Stomach (tissue), 9 donors: ENCODE measurements around the gene CYP2R1. TPM values are rescaled to one million over a fixed set of nuclear protein-coding genes. Genes with fewer than 3 reads are reported as not detected.

Experiments used
- DNase-seq, 2 donors: peaks; one replicate each; pipeline versions ENCODE4 v3.0.0 to v3.0.0-alpha.2; 2013 to 2019
- H3K27ac ChIP-seq, 5 donors: fragments of 200-600 bp in 4 of 5; sonication (generic) in 4 of 5; one replicate each; pipeline ENCODE4 v1.5.1; 2013 to 2019; ENCODE audit warnings: mild to moderate bottlenecking in 1 of 5, moderate library complexity in 1 of 5
- H3K27me3 ChIP-seq, 3 donors: fragments of 200-600 bp; sonication (generic); one replicate each; pipeline ENCODE4 v1.5.1; 2017 to 2019; ENCODE audit warnings: mixed run types in 1 of 3
- H3K36me3 ChIP-seq, 4 donors: fragments of 200-600 bp; sonication (generic); 1 replicate in 3 of 4; 2 replicates in 1 of 4; pipeline ENCODE4 v1.5.1; 2016 to 2019
- H3K4me1 ChIP-seq, 4 donors: fragments of 200-600 bp; sonication (generic); one replicate each; pipeline ENCODE4 v1.5.1; 2016 to 2019
- H3K4me3 ChIP-seq, 4 donors: fragments of 200-600 bp; sonication (generic) in 3 of 4; one replicate each; pipeline ENCODE4 v1.5.1; 2016 to 2019; ENCODE audit warnings: mild to moderate bottlenecking in 1 of 4
- H3K9me3 ChIP-seq, 4 donors: fragments of 200-600 bp; sonication (generic); one replicate each; pipeline ENCODE4 v1.5.1; 2016 to 2019
- EP300 ChIP-seq: sonication (generic); formaldehyde crosslinking; IDR thresholded peaks from one replicate; pipeline ENCODE4 v1.6.1; 2017; ENCODE audit warnings: antibody characterized with exemption
- POLR2A ChIP-seq, 4 donors: fragments of 450-650 bp; IDR thresholded peaks; one replicate each; pipeline ENCODE4 v1.6.1; 2016; ENCODE audit warnings: antibody characterized with exemption in 4 of 4, control low read depth in 2 of 4, mild to moderate bottlenecking in 1 of 4, moderate library complexity in 1 of 4
- POLR2AphosphoS5 ChIP-seq, 3 donors: sonication (generic); formaldehyde crosslinking; IDR thresholded peaks; one replicate each; pipeline ENCODE4 v1.6.1; 2016; ENCODE audit warnings: antibody characterized with exemption in 3 of 3
- WGBS, 5 donors: extraction: QIAGEN DNeasy Blood & Tissue Kit in 3 of 5; methylation state at CpG; one replicate each; pipeline versions ENCODE4 v1.1.5 to v1.1.7; 2013 to 2018; 5-methylcytosine and 5-hydroxymethylcytosine counted together
- intact Hi-C: fragments of 100-400 bp; cut with DNase I; formaldehyde crosslinking; loops from one replicate; pipeline ENCODE4 v1.15.1; 2023; ENCODE audit warnings: low total_unique reads
- polyA plus RNA-seq, 3 donors: library from polyadenylated mRNA; stranded (reverse); fragments of 200-250 nt; gene quantifications; one replicate each; pipeline ENCODE4 v1.2.3, GENCODE V29; 2013
- small RNA-seq, 4 donors: library from RNA; depleted of rRNA; stranded (forward); fragments of <200 nt; gene quantifications; one replicate each; pipeline ENCODE3, GENCODE V24; 2016
- total RNA-seq, 5 donors: library from RNA; depleted of rRNA; stranded (reverse); fragments of >200 nt; gene quantifications; one replicate each; pipeline versions ENCODE4 v1.1.0 to v1.2.3, GENCODE V29; 2014 to 2016
- TF ChIP-seq, protein P1 (sequence below), 7 experiments: fragments of 450-650 bp in 4 of 7; fragments of 200-600 bp in 3 of 7; sonication (generic) in 3 of 7; IDR thresholded peaks; one replicate each; pipeline ENCODE4 v1.5.1; 2016 to 2019; ENCODE audit warnings: antibody characterized with exemption in 7 of 7, control low read depth in 2 of 7, mild to moderate bottlenecking in 1 of 7
- donor health status: healthy with polysubstance abuse.
- donor health status: Bipolar disorder and iron deficiency.
- donor health status: healthy.

Gene CYP2R1
- total and polyA plus RNA-seq, 8 donors: 23.2 to 129 (median 35.7) TPM

DNA sequence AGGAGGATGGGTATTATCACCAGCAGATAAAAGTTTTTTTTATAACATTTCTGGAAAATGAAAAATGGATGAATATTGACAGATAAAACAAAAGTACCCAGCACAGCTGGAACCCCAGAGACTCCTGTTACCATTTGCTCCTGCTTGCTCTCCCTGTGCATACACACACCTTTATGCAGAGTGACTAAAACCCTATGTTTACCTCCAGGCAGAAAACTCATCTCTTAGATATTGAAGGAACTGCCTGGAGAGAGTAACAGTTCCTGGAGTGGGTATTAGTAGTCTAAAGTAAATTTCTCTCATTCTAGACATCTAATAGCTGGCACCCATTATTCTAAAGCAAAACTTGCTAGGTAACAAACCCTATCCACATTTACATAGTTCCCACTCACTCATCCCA, 38.0 kb downstream of the CYP2R1 start:
- intact Hi-C loops: no loop called here
- Histone ChIP-seq H3K4me1 (no peaks in the 10 kb centered on the region), H3K36me3 (no peaks in the 10 kb centered on the region), H3K27ac (no peak overlapping the region), H3K4me3 (no peak overlapping the region), H3K27me3 (no peaks in the 10 kb centered on the region), H3K9me3 (no peaks in the 10 kb centered on the region)
- DNase-seq: no peak
- TF ChIP-seq POLR2A (IDR thresholded peaks at IDR 0.05) (no peak), POLR2AphosphoS5 (IDR thresholded peaks at IDR 0.05) (no peak), EP300 (no peak)
- TF ChIP-seq, protein P1, sequence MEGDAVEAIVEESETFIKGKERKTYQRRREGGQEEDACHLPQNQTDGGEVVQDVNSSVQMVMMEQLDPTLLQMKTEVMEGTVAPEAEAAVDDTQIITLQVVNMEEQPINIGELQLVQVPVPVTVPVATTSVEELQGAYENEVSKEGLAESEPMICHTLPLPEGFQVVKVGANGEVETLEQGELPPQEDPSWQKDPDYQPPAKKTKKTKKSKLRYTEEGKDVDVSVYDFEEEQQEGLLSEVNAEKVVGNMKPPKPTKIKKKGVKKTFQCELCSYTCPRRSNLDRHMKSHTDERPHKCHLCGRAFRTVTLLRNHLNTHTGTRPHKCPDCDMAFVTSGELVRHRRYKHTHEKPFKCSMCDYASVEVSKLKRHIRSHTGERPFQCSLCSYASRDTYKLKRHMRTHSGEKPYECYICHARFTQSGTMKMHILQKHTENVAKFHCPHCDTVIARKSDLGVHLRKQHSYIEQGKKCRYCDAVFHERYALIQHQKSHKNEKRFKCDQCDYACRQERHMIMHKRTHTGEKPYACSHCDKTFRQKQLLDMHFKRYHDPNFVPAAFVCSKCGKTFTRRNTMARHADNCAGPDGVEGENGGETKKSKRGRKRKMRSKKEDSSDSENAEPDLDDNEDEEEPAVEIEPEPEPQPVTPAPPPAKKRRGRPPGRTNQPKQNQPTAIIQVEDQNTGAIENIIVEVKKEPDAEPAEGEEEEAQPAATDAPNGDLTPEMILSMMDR (IDR thresholded peaks at IDR 0.05): no peak

DNA sequence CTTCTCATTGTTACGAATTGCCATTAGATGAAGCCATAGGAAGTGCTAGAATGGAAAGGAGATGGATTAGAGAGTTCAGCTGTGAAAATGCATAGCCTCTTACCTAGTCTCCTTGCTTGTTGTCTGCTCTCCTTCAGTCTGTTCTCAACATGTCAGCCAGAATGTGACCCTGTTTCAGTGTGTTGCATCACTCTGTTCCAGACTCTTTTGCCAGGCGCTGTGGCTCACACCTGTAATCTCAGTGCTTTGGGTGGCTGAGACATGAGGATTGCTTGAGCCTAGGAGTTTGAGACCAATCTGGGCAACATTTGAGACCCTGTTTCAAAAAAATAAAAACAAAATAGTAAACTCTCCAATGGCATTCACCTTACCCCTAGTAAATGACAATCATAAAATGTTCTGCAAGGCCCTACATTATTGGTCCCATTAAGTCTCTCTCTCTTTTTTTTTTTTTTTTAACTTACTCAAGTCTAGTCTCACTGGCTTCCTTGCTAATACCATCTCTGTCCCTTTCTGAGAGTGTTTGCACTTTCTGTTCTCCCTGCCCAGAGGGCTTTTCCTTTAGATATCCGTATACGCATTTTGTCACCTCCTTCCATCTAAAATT, 39.4 kb downstream of the CYP2R1 start:
- Histone ChIP-seq H3K27me3 (no peaks in the 10 kb centered on the region), H3K9me3 (no peaks in the 10 kb centered on the region), H3K36me3 (no peaks in the 10 kb centered on the region), H3K4me1 (no peaks in the 10 kb centered on the region), H3K4me3 (no peak overlapping the region), H3K27ac (no peak overlapping the region)
- no peak for DNase-seq
- intact Hi-C loops: no loop called here
- WGBS, 5 donors: 91 to 98% (median 97%) methylated on average over 4 of the region's 4 CpGs
- TF ChIP-seq POLR2AphosphoS5 (IDR thresholded peaks at IDR 0.05) (no peak), EP300 (no peak), POLR2A (IDR thresholded peaks at IDR 0.05) (no peak)
- TF ChIP-seq, protein P1 (IDR thresholded peaks at IDR 0.05): no peak

DNA sequence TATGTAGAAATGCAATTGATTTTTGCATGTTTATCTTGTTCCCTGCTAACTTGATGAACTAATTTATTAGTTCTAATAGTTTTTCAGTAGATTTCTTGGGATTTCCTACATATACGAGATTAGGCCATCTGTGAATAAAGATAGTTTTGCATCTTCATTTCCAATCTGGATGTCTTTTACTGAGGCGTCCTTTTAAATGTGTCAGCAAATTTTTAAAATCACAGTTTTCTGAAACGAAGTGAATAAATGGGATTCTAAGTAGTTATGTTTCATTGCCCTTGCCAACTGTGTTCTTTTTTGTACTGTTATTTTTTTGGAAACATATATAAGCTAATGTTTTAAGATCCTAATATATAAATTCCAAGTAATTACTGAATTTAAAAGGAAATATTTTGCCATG, 50.0 kb downstream of the CYP2R1 start:
- H3K4me3 ChIP-seq: no peak overlapping the region
- H3K27me3 ChIP-seq: no peaks in the 10 kb centered on the region
- no peaks in the 10 kb centered on the region for H3K4me1 ChIP-seq
- no peaks in the 10 kb centered on the region for H3K9me3 ChIP-seq
- intact Hi-C loops: no loop called here
- WGBS, 5 donors: 92 to 97% (median 94%) methylated on average over 3 of the region's 3 CpGs
- TF ChIP-seq POLR2AphosphoS5 (IDR thresholded peaks at IDR 0.05) (no peak), EP300 (no peak), POLR2A (IDR thresholded peaks at IDR 0.05) (no peak)
- TF ChIP-seq, protein P1 (IDR thresholded peaks at IDR 0.05): no peak
- no peak overlapping the region for H3K27ac ChIP-seq
- peaks cover 0 to 11% (median 0%) of the 10 kb centered on the region in 4 donors for H3K36me3 ChIP-seq
- no peak for DNase-seq

DNA sequence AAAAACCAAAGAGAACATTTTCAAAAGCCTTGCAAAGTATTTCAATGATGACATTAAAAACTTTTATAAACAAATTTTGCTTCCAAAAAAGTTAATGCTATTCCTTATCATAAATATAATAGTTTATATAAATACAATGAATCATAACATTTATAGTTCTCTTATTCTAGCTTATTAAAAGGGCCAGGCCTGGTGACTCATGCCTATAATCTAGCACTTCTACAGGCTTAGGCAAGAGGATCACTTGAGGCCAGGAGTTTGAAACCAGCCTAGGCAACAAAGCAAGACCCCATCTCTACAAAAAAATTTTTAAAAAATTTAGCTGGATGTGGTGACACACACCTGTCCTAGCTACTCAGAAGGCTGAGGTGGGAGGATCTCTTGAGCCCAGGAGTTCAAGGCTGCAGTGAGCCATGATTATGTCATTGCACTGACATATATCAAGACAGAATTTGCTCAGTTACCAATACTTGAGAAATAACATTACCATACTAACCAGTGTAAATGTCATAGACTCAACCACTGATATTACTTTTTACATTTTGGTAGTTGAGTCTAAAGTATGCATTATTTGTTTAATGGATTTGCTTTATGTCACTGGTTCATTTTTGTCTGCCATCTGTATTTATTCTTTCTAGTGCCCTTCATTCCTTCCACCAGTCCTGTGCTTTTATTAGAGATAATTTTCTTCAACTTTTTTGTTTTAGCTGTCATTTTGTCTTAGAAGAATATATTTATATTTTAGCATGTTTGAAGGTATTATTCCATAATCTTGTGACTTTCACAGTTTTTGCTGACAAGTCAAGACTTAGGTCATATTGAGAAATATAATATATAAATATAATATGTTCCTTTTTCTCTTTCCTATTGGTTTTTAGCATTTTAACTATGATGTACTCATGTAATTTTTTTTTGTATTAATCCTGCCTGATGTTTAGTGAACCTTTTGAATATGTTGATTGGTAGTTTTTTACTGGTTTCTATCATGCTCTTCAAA, 56.2 kb downstream of the CYP2R1 start:
- no peak overlapping the region for H3K27ac ChIP-seq
- TF ChIP-seq, protein P1 (IDR thresholded peaks at IDR 0.05): no peak
- TF ChIP-seq POLR2AphosphoS5 (IDR thresholded peaks at IDR 0.05): no peak
- no peak for TF ChIP-seq EP300
- no peak for TF ChIP-seq POLR2A (IDR thresholded peaks at IDR 0.05)
- no peaks in the 10 kb centered on the region for H3K36me3 ChIP-seq
- H3K4me1 ChIP-seq: no peaks in the 10 kb centered on the region
- no peaks in the 10 kb centered on the region for H3K27me3 ChIP-seq
- no peak for DNase-seq
- no peaks in the 10 kb centered on the region for H3K9me3 ChIP-seq
- H3K4me3 ChIP-seq: no peak overlapping the region
- intact Hi-C loops: no loop called here

Small RNA genes within 50 kb of the gene (small RNA-seq; reads per million reads assigned to genes)
- 0 reads per million in 4 donors for gene CALCP

Other genes with a start within 250 kb of the CYP2R1 start
- 10 to 100 TPM; 13.8 to 49.2 (median 19.3) TPM for gene PDE3B, start 248.4 kb downstream of the CYP2R1 start, total RNA-seq
- 1 to 10 TPM; 1.2 TPM for gene PDE3B, start 248.4 kb downstream of the CYP2R1 start, polyA plus RNA-seq
- gene CALCA, start 80.1 kb upstream of the CYP2R1 start, total RNA-seq: not detected
- not detected for gene CALCA, start 80.1 kb upstream of the CYP2R1 start, polyA plus RNA-seq
- under 1 TPM in 1 of 5 donors, not detected in 4; 0.43 TPM for gene CALCB, start 181.4 kb upstream of the CYP2R1 start, total RNA-seq
- under 1 TPM in 1 of 3 donors, not detected in 2; 0.12 TPM for gene CALCB, start 181.4 kb upstream of the CYP2R1 start, polyA plus RNA-seq
- 10 to 100 TPM in 1 of 5 donors, 1 to 10 TPM in 3, not detected in 1; 1.2 to 23.2 (median 2.7) TPM for gene INSC, start 222.7 kb upstream of the CYP2R1 start, total RNA-seq
- 10 to 100 TPM in 1 of 3 donors, 1 to 10 TPM in 1, under 1 TPM in 1; 0.75 to 11.0 (median 6.6) TPM for gene INSC, start 222.7 kb upstream of the CYP2R1 start, polyA plus RNA-seq